ENCODE data around the gene C1QL4.
"Not testable (repeated sequence)": the region's sequence is repeated elsewhere in the genome, so short reads cannot be mapped to it uniquely, and the experiment has no call there.

C1QL4 gene

GRCh38 chr12:49335118-49335954 lies 1.7 kb downstream of the C1QL4 start:
- in situ Hi-C loops (cut with MboI; ENCODE audit: low sequenced_read_pairs), result no loop called here

GRCh38 chr12:49334681-49335080 lies 2.3 kb downstream of the C1QL4 start:
- in situ Hi-C loops (cut with MboI; ENCODE audit: low sequenced_read_pairs), result no loop called here

GRCh38 chr12:49334226-49334625 lies 2.8 kb downstream of the C1QL4 start:
- in situ Hi-C loops (cut with MboI; ENCODE audit: low sequenced_read_pairs), result no loop called here

GRCh38 chr12:49333778-49334177 lies 3.2 kb downstream of the C1QL4 start:
- in situ Hi-C loops (cut with MboI; ENCODE audit: low sequenced_read_pairs), result not testable (repeated sequence)

GRCh38 chr12:49332891-49333371 lies 4.1 kb downstream of the C1QL4 start:
- in situ Hi-C loops (cut with MboI; ENCODE audit: low sequenced_read_pairs), result no loop called here

GRCh38 chr12:49332441-49332861 lies 4.5 kb downstream of the C1QL4 start:
- in situ Hi-C loops (cut with MboI; ENCODE audit: low sequenced_read_pairs), result no loop called here

GRCh38 chr12:49331380-49332222 lies 5.4 kb downstream of the C1QL4 start:
- in situ Hi-C loops (cut with MboI; ENCODE audit: low sequenced_read_pairs), result no loop called here

GRCh38 chr12:49330631-49331379 lies 6.2 kb downstream of the C1QL4 start:
- in situ Hi-C loops (cut with MboI; ENCODE audit: low sequenced_read_pairs), result no loop called here

GRCh38 chr12:49330032-49330619 lies 6.9 kb downstream of the C1QL4 start:
- in situ Hi-C loops (cut with MboI; ENCODE audit: low sequenced_read_pairs), result no loop called here

GRCh38 chr12:49328816-49329215 lies 8.2 kb downstream of the C1QL4 start:
- in situ Hi-C loops (cut with MboI; ENCODE audit: low sequenced_read_pairs), result no loop called here

GRCh38 chr12:49327887-49328286 lies 9.1 kb downstream of the C1QL4 start:
- in situ Hi-C loops (cut with MboI; ENCODE audit: low sequenced_read_pairs), result no loop called here

GRCh38 chr12:49327368-49327767 lies 9.6 kb downstream of the C1QL4 start:
- in situ Hi-C loops (cut with MboI; ENCODE audit: low sequenced_read_pairs), result no loop called here

- in situ Hi-C loops (cut with MboI; ENCODE audit: low sequenced_read_pairs), result no loop called here
Measured at GRCh38 chr12:49325606-49326005, 11.4 kb downstream of the C1QL4 start.

- in situ Hi-C loops (cut with MboI; ENCODE audit: low sequenced_read_pairs), result no loop called here
Measured at GRCh38 chr12:49323524-49324097, 13.4 kb downstream of the C1QL4 start.

GRCh38 chr12:49322708-49323523 lies 14.1 kb downstream of the C1QL4 start, which contains the start of gene TROAP:
Gene TROAP, plus strand, starts transcription at chr12:49323255. Its CDS starts 354 bp downstream, at chr12:49323609.
- in situ Hi-C loops (cut with MboI; ENCODE audit: low sequenced_read_pairs), result no loop called here

- in situ Hi-C loops (cut with MboI; ENCODE audit: low sequenced_read_pairs), result no loop called here
Measured at GRCh38 chr12:49322367-49322707, 14.7 kb downstream of the C1QL4 start.

GRCh38 chr12:49320411-49321103 lies 16.4 kb downstream of the C1QL4 start:
- in situ Hi-C loops (cut with MboI; ENCODE audit: low sequenced_read_pairs), result not testable (repeated sequence)

- in situ Hi-C loops (cut with MboI; ENCODE audit: low sequenced_read_pairs), result not testable (repeated sequence)
Measured at GRCh38 chr12:49317118-49317517, 19.9 kb downstream of the C1QL4 start.

GRCh38 chr12:49314811-49315210 lies 22.2 kb downstream of the C1QL4 start:
- in situ Hi-C loops (cut with MboI; ENCODE audit: low sequenced_read_pairs), result no loop called here
